ENCODE measurements around the gene RIN2.

The RIN2 gene

GRCh38 chr20:19779634-19780033, 21.6 kb downstream of the RIN2 start:
- TF ChIP-seq CTCF (IDR thresholded peaks at IDR 0.05; ENCODE audit: insufficient read depth, low read length, poor library complexity, severe bottlenecking), result no peak
- no peak for DNase-seq (ENCODE audit: extremely low read depth, insufficient read length)
- Histone ChIP-seq H3K27me3 (replicated peaks; ENCODE audit: control insufficient read depth, insufficient read depth, low read length) (no peaks in the 10 kb centered on the region), H3K36me3 (ENCODE audit: control insufficient read depth, insufficient read depth, low read length) (no peaks in the 10 kb centered on the region), H3K4me3 (replicated peaks; ENCODE audit: low read depth, low read length) (no peak overlapping the region)

GRCh38 chr20:19780261-19780660, 22.2 kb downstream of the RIN2 start:
- Histone ChIP-seq H3K27me3 (replicated peaks; ENCODE audit: control insufficient read depth, insufficient read depth, low read length) (no peaks in the 10 kb centered on the region), H3K36me3 (ENCODE audit: control insufficient read depth, insufficient read depth, low read length) (no peaks in the 10 kb centered on the region), H3K4me3 (replicated peaks; ENCODE audit: low read depth, low read length) (no peak overlapping the region)
- no peak for TF ChIP-seq CTCF (IDR thresholded peaks at IDR 0.05; ENCODE audit: insufficient read depth, low read length, poor library complexity, severe bottlenecking)
- DNase-seq (ENCODE audit: extremely low read depth, insufficient read length), result no peak

GRCh38 chr20:19781235-19781634, 23.2 kb downstream of the RIN2 start:
- Histone ChIP-seq H3K27me3 (replicated peaks; ENCODE audit: control insufficient read depth, insufficient read depth, low read length) (no peaks in the 10 kb centered on the region), H3K4me3 (replicated peaks; ENCODE audit: low read depth, low read length) (no peak overlapping the region), H3K36me3 (ENCODE audit: control insufficient read depth, insufficient read depth, low read length) (no peaks in the 10 kb centered on the region)
- no peak for TF ChIP-seq CTCF (IDR thresholded peaks at IDR 0.05; ENCODE audit: insufficient read depth, low read length, poor library complexity, severe bottlenecking)
- DNase-seq (ENCODE audit: extremely low read depth, insufficient read length), result no peak

GRCh38 chr20:19782669-19783068, 24.6 kb downstream of the RIN2 start:
- no peaks in the 10 kb centered on the region for H3K27me3 ChIP-seq (replicated peaks; ENCODE audit: control insufficient read depth, insufficient read depth, low read length)
- no peak overlapping the region for H3K4me3 ChIP-seq (replicated peaks; ENCODE audit: low read depth, low read length)
- no peak for TF ChIP-seq CTCF (IDR thresholded peaks at IDR 0.05; ENCODE audit: insufficient read depth, low read length, poor library complexity, severe bottlenecking)
- DNase-seq (ENCODE audit: extremely low read depth, insufficient read length), result no peak
- H3K36me3 ChIP-seq (ENCODE audit: control insufficient read depth, insufficient read depth, low read length), result no peaks in the 10 kb centered on the region

- no peak for DNase-seq (ENCODE audit: extremely low read depth, insufficient read length)
- TF ChIP-seq CTCF (IDR thresholded peaks at IDR 0.05; ENCODE audit: insufficient read depth, low read length, poor library complexity, severe bottlenecking), result no peak
- Histone ChIP-seq H3K4me3 (replicated peaks; ENCODE audit: low read depth, low read length) (no peak overlapping the region), H3K27me3 (replicated peaks; ENCODE audit: control insufficient read depth, insufficient read depth, low read length) (no peaks in the 10 kb centered on the region), H3K36me3 (ENCODE audit: control insufficient read depth, insufficient read depth, low read length) (no peaks in the 10 kb centered on the region)
Measured at GRCh38 chr20:19783966-19784401, 25.9 kb downstream of the RIN2 start.

GRCh38 chr20:19784511-19785172, 26.6 kb downstream of the RIN2 start:
- H3K36me3 ChIP-seq (ENCODE audit: control insufficient read depth, insufficient read depth, low read length), result no peaks in the 10 kb centered on the region
- H3K4me3 ChIP-seq (replicated peaks; ENCODE audit: low read depth, low read length), result no peak overlapping the region
- no peak for DNase-seq (ENCODE audit: extremely low read depth, insufficient read length)
- TF ChIP-seq CTCF (IDR thresholded peaks at IDR 0.05; ENCODE audit: insufficient read depth, low read length, poor library complexity, severe bottlenecking), result peak; percentile 67
- H3K27me3 ChIP-seq (replicated peaks; ENCODE audit: control insufficient read depth, insufficient read depth, low read length), result no peaks in the 10 kb centered on the region

Measured in GM06990 (cell line).